Keratinocyte (primary cell): ENCODE results near the gene HMGCS1. TPM values are rescaled to one million over a fixed set of nuclear protein-coding genes. Genes with fewer than 3 reads are reported as not detected.

ENCODE experiments used
- DNase-seq: peaks from one replicate; pipeline ENCODE4 v3.0.0-alpha.2; 2011; ENCODE audit warnings: low read depth, missing footprints, low spot score
- FAIRE-seq: peaks from 2 replicates; lab custom pipeline; 2011; peaks lifted over from hg19 to GRCh38; lab: Jason Lieb, UNC
- H2AFZ ChIP-seq: 2 replicates; pipeline ENCODE4 v1.6.0; 2012; ENCODE audit warnings: low read length, control low read depth, inconsistent platforms; ENCODE audit not compliant: control insufficient read depth
- H3K27ac ChIP-seq: 2 replicates; pipeline ENCODE4 v1.5.1; 2011; ENCODE audit warnings: low read length; ENCODE audit not compliant: control insufficient read depth, insufficient read depth
- H3K27me3 ChIP-seq: 3 replicates; pipeline ENCODE4 v1.6.0; 2011; ENCODE audit warnings: low read length; ENCODE audit not compliant: control insufficient read depth, insufficient read depth; ENCODE audit errors: extremely low read depth
- H3K36me3 ChIP-seq, 2 experiments: 2 replicates in 1 of 2; 3 replicates in 1 of 2; pipeline ENCODE4 v1.5.1; 2011; ENCODE audit warnings: low read length in 2 of 2, mild to moderate bottlenecking in 1 of 2; ENCODE audit not compliant: control insufficient read depth in 2 of 2, insufficient read depth in 2 of 2; ENCODE audit errors: extremely low read depth in 1 of 2
- H3K4me1 ChIP-seq: 3 replicates; pipeline ENCODE4 v1.5.1; 2011; ENCODE audit warnings: low read length; ENCODE audit not compliant: control insufficient read depth, insufficient read depth; ENCODE audit errors: extremely low read depth
- H3K4me2 ChIP-seq: 3 replicates; pipeline ENCODE4 v1.6.0; 2011; ENCODE audit warnings: low read depth, low read length; ENCODE audit not compliant: control insufficient read depth, insufficient read depth; ENCODE audit errors: extremely low read depth
- H3K4me3 ChIP-seq, 3 experiments: fragments of 200-600 bp in 1 of 3; sonication (generic) in 1 of 3; 2 replicates in 2 of 3; 3 replicates in 1 of 3; pipeline ENCODE4 v1.5.1; 2011 to 2016; ENCODE audit warnings: low read length in 3 of 3, mild to moderate bottlenecking in 3 of 3, control low read depth in 2 of 3, inconsistent platforms in 1 of 3, low read depth in 1 of 3, mixed read lengths in 1 of 3, mixed run types in 1 of 3, moderate library complexity in 1 of 3; ENCODE audit not compliant: control insufficient read depth in 2 of 3, insufficient read depth in 2 of 3; ENCODE audit errors: extremely low read depth in 1 of 3
- H3K79me2 ChIP-seq: 2 replicates; pipeline ENCODE4 v1.6.0; 2012; ENCODE audit warnings: low read length; ENCODE audit not compliant: control insufficient read depth, insufficient read depth
- H3K9ac ChIP-seq: 3 replicates; pipeline ENCODE4 v1.6.0; 2011; ENCODE audit warnings: low read length; ENCODE audit not compliant: control insufficient read depth, insufficient read depth; ENCODE audit errors: extremely low read depth
- H3K9me1 ChIP-seq: 3 replicates; pipeline ENCODE4 v1.6.0; 2011; ENCODE audit warnings: low read length; ENCODE audit not compliant: control insufficient read depth, insufficient read depth; ENCODE audit errors: extremely low read depth
- H3K9me3 ChIP-seq: 2 replicates; pipeline ENCODE4 v1.5.1; 2012; ENCODE audit warnings: low read depth, low read length; ENCODE audit not compliant: control insufficient read depth
- H4K20me1 ChIP-seq: 3 replicates; pipeline ENCODE4 v1.6.0; 2011; ENCODE audit warnings: low read length; ENCODE audit not compliant: control insufficient read depth, insufficient read depth; ENCODE audit errors: extremely low read depth
- EZH2 ChIP-seq: IDR thresholded peaks from one replicate; pipeline ENCODE4 v1.6.1; 2012; ENCODE audit warnings: inconsistent platforms, mild to moderate bottlenecking, low read length, moderate library complexity
- dilution Hi-C: fragments of 300-500 bp; cut with MboI; formaldehyde crosslinking; loops from one replicate; pipeline ENCODE4 v1.7.0; 2020; ENCODE audit warnings: low sequenced_read_pairs; ENCODE audit not compliant: extremely low pct_ligation_motif_present
- polyA plus RNA-seq, 5 experiments: library from polyadenylated mRNA; depleted of rRNA in 3 of 5; stranded (reverse) in 3 of 5; stranded (forward) in 1 of 5; unstranded in 1 of 5; fragments of >200 nt; gene quantifications; 1 replicate in 1 of 5; 2 replicates in 3 of 5; 3 replicates in 1 of 5; pipeline versions ENCODE4 v1.2.1 to v1.2.3, GENCODE V29; 2011 to 2012; ENCODE audit warnings: missing spikeins in 2 of 5, low read depth in 1 of 5, low replicate concordance in 1 of 5
- TF ChIP-seq, protein P1 (sequence below), 3 experiments: IDR thresholded peaks in 1 of 3; conservative IDR thresholded peaks in 1 of 3; optimal IDR thresholded peaks in 1 of 3; 2 replicates in 2 of 3; 3 replicates in 1 of 3; pipeline versions ENCODE3 to v1.5.1; 2011; ENCODE audit warnings: low read length in 3 of 3, mild to moderate bottlenecking in 3 of 3, moderate library complexity in 2 of 3, control low read depth in 1 of 3, inconsistent platforms in 1 of 3; ENCODE audit not compliant: insufficient read depth in 2 of 3; ENCODE audit errors: extremely low read depth in 1 of 3

Gene HMGCS1
- polyA plus RNA-seq, 1 donor (not counting 4 experiments of a cell fraction or from before 2014, with no cell fraction given), result 512 TPM

DNA sequence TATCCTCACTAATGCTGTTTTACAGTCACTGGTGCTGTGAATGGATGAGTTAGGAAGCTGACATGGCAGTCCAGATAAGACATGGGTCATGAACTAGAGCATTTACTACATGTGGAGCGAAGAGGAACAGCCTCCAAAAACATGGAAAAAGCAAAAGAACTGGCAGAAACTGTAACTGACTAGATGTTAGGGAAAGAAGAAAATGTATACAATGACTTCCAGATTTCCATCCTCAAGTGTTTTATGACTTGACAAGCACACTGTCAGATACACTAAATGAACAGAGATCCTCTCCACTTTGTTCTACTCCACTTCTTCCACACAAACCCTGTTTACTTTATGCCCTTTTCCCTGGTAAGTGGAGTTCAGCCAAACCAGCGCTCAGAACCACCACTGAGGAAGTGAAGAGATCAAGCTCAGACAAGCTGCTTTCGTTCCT lies 11.5 kb downstream of the HMGCS1 start:
- Histone ChIP-seq H3K79me2 (peaks cover 70% of the 10 kb centered on the region), H3K4me3 (no peak overlapping the region), H3K9me1 (no peaks in the 10 kb centered on the region), H3K4me1 (peaks cover 13% of the 10 kb centered on the region), H3K4me2 (peak overlapping the region; percentile 40), H3K9me3 (no peaks in the 10 kb centered on the region), H3K9ac (no peak overlapping the region), H3K27me3 (no peaks in the 10 kb centered on the region), H4K20me1 (peaks cover 44% of the 10 kb centered on the region), H3K27ac (no peak overlapping the region), H3K36me3 (peaks cover 28 to 46% of the 10 kb centered on the region in 2 experiments), H2AFZ (no peak overlapping the region)
- dilution Hi-C loops, result no loop called here
- TF ChIP-seq, protein P1, sequence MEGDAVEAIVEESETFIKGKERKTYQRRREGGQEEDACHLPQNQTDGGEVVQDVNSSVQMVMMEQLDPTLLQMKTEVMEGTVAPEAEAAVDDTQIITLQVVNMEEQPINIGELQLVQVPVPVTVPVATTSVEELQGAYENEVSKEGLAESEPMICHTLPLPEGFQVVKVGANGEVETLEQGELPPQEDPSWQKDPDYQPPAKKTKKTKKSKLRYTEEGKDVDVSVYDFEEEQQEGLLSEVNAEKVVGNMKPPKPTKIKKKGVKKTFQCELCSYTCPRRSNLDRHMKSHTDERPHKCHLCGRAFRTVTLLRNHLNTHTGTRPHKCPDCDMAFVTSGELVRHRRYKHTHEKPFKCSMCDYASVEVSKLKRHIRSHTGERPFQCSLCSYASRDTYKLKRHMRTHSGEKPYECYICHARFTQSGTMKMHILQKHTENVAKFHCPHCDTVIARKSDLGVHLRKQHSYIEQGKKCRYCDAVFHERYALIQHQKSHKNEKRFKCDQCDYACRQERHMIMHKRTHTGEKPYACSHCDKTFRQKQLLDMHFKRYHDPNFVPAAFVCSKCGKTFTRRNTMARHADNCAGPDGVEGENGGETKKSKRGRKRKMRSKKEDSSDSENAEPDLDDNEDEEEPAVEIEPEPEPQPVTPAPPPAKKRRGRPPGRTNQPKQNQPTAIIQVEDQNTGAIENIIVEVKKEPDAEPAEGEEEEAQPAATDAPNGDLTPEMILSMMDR (optimal IDR thresholded peaks at IDR 0.05 in 1 of 3, IDR thresholded peaks at IDR 0.05 in 1 of 3, conservative IDR thresholded peaks at IDR 0.05 in 1 of 3; ENCODE audit: extremely low read depth in 1 of 3, insufficient read depth in 2 of 3, low read length in 3 of 3), result no peak
- no peak for TF ChIP-seq EZH2
- DNase-seq, result no peak
- FAIRE-seq, result no peak

DNA sequence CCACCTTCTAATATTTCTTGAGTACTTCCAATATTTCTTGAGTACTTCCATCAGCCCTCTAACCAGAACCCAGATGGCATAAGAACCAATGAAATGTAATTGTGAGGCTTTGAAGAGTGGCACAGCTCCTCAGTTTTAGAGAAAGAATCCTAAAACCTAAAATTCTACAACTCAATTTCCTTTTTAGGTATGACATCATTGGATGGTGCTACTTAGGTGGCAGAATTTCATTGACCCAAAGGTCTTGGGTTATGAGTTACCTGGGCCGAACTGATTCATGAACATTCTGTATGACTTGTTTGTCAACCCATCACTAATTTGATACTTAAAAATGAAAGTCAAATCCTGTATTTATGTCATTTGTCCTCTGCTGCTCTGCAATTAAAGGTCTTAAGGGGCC lies 13.1 kb downstream of the HMGCS1 start:
- Histone ChIP-seq H3K9me3 (no peaks in the 10 kb centered on the region), H3K27ac (no peak overlapping the region), H3K9ac (no peak overlapping the region), H3K4me3 (no peak overlapping the region), H3K9me1 (no peaks in the 10 kb centered on the region), H3K4me1 (peaks cover 9% of the 10 kb centered on the region), H3K4me2 (no peak overlapping the region), H3K79me2 (peaks cover 57% of the 10 kb centered on the region), H4K20me1 (peaks cover 38% of the 10 kb centered on the region), H2AFZ (no peak overlapping the region), H3K27me3 (no peaks in the 10 kb centered on the region), H3K36me3 (peaks cover 31 to 45% of the 10 kb centered on the region in 2 experiments)
- no peak for DNase-seq
- dilution Hi-C loops, result no loop called here
- FAIRE-seq, result no peak
- TF ChIP-seq EZH2, result no peak
- TF ChIP-seq, protein P1 (optimal IDR thresholded peaks at IDR 0.05 in 1 of 3, IDR thresholded peaks at IDR 0.05 in 1 of 3, conservative IDR thresholded peaks at IDR 0.05 in 1 of 3; ENCODE audit: extremely low read depth in 1 of 3, insufficient read depth in 2 of 3, low read length in 3 of 3), result no peak
